Left ventricle myocardium inferior (tissue), 1 donor: Measurements from ENCODE around the gene MAP4K3. TPM values are rescaled to one million over a fixed set of nuclear protein-coding genes. Genes with fewer than 3 reads are reported as not detected.

Experiments used
- DNase-seq: peaks from one replicate; pipeline ENCODE4 v3.0.0-alpha.2; 2020
- H3K27ac ChIP-seq: fragments of 200-600 bp; replicated peaks from 2 replicates; pipeline ENCODE4 v1.8.0; 2021
- H3K27me3 ChIP-seq: fragments of 200-600 bp; 2 replicates; pipeline ENCODE4 v1.8.0; 2021; ENCODE audit warnings: low read depth
- H3K36me3 ChIP-seq: fragments of 200-600 bp; 2 replicates; pipeline ENCODE4 v1.8.0; 2021
- H3K4me1 ChIP-seq: fragments of 200-600 bp; 2 replicates; pipeline ENCODE4 v1.8.0; 2021
- H3K4me3 ChIP-seq: fragments of 200-600 bp; 2 replicates; pipeline ENCODE4 v1.8.0; 2021; ENCODE audit warnings: mild to moderate bottlenecking, moderate library complexity
- H3K9me3 ChIP-seq: fragments of 200-600 bp; replicated peaks from 2 replicates; pipeline ENCODE4 v1.8.0; 2021
- intact Hi-C: fragments of 100-400 bp; cut with micrococcal nuclease; formaldehyde crosslinking; loops from one replicate; pipeline ENCODE4 v1.11.0; 2022
- total RNA-seq: library from RNA; stranded (reverse); fragmentation: NEBNext Ultra II Directional; extraction: Animal tissue kit (Norgen Biotek cat#: 25700); gene quantifications from one replicate; pipeline ENCODE4 v1.2.1, GENCODE V29; 2021
- TF ChIP-seq, protein P1 (sequence below): fragments of 200-600 bp; IDR thresholded peaks from 2 replicates; pipeline ENCODE4 v1.8.0; 2021; ENCODE audit warnings: antibody characterized with exemption, mild to moderate bottlenecking, borderline replicate concordance
- donor health status: DM: no; HTN: yes; CAD: no; lungs with severe emphysema.

Gene MAP4K3
- total RNA-seq, 1 donor from 2014 or later, result 37.1 TPM

DNA sequence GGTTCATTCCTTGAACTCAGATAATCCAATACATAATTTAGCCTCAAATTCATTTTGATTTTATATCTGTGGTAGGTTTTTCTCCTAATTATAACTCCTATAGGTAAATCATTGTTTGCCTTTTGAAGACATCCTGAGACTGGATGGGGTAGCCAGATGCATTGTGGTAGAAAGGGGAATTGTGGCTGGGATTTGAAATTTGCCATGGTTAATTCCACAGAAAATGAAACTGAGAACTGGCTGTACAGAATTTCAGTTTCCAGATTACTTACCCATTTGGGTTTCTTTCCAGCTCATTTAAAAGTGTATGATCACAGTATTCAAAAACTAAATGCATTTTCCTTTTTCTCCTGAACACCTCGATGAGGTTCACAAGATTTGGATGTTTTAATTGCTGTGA, 211.5 kb downstream of the MAP4K3 start:
- H3K4me1 ChIP-seq, result peaks cover 25% of the 10 kb centered on the region
- no peak overlapping the region for H3K4me3 ChIP-seq
- no peak for DNase-seq
- no peaks in the 10 kb centered on the region for H3K27me3 ChIP-seq
- TF ChIP-seq, protein P1, sequence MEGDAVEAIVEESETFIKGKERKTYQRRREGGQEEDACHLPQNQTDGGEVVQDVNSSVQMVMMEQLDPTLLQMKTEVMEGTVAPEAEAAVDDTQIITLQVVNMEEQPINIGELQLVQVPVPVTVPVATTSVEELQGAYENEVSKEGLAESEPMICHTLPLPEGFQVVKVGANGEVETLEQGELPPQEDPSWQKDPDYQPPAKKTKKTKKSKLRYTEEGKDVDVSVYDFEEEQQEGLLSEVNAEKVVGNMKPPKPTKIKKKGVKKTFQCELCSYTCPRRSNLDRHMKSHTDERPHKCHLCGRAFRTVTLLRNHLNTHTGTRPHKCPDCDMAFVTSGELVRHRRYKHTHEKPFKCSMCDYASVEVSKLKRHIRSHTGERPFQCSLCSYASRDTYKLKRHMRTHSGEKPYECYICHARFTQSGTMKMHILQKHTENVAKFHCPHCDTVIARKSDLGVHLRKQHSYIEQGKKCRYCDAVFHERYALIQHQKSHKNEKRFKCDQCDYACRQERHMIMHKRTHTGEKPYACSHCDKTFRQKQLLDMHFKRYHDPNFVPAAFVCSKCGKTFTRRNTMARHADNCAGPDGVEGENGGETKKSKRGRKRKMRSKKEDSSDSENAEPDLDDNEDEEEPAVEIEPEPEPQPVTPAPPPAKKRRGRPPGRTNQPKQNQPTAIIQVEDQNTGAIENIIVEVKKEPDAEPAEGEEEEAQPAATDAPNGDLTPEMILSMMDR, result no peak
- intact Hi-C loops, result loop anchor here (10.0 kb wide), 1 partner anchor 111 kb away; no protein-coding TSS in a partner anchor
- no peaks in the 10 kb centered on the region for H3K9me3 ChIP-seq
- H3K36me3 ChIP-seq, result no peaks in the 10 kb centered on the region
- no peak overlapping the region for H3K27ac ChIP-seq

DNA sequence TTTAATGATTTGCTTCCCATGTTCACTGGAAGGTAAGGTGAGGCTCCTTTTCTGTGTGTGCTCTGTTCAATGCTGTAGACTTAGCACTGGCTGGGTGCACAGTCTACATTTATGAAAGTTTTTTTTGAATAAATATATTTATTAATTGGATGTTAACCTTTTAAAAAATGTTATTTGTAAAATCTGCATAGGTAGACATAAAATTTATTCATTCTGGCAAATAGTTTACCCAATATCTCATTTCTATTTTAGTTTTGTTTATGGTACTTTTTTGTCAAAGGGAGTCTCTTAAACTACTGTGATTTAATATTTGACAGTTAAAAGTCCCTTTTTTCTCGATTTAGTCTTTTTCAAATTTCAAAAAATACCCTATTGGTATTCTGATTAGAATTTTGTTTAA, 213.2 kb downstream of the MAP4K3 start:
- Histone ChIP-seq H3K27me3 (no peaks in the 10 kb centered on the region), H3K27ac (no peak overlapping the region), H3K4me1 (peaks cover 11% of the 10 kb centered on the region), H3K4me3 (no peak overlapping the region), H3K9me3 (no peaks in the 10 kb centered on the region), H3K36me3 (no peaks in the 10 kb centered on the region)
- TF ChIP-seq, protein P1, result no peak
- no peak for DNase-seq
- intact Hi-C loops, result loop anchor here (10.0 kb wide), 1 partner anchor 109 kb away; no protein-coding TSS in a partner anchor

DNA sequence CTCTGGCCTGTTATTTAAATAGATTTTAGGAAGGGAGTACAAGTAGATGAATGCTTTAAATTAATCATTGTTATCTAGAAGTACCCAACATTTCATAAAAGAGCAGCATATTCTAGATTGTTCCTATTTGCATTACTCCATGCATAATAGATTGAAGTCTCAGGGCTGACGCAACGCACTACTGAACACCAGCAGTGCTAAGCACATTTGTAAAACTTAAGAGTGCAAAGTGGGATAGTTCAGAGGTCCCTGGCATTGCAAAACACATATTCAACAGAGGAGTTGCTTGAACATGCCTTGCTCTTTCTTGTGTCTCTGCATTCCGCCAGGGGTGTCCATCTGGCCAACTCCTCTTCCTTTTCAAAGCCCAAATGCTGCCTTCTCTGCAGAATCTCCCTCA, 215.6 kb downstream of the MAP4K3 start:
- DNase-seq, result no peak
- no peak overlapping the region for H3K4me3 ChIP-seq
- H3K4me1 ChIP-seq, result no peaks in the 10 kb centered on the region
- H3K36me3 ChIP-seq, result no peaks in the 10 kb centered on the region
- TF ChIP-seq, protein P1, result no peak
- H3K9me3 ChIP-seq, result no peaks in the 10 kb centered on the region
- intact Hi-C loops, result loop anchor here (10.0 kb wide), 1 partner anchor 107 kb away; no protein-coding TSS in a partner anchor
- H3K27me3 ChIP-seq, result no peaks in the 10 kb centered on the region
- no peak overlapping the region for H3K27ac ChIP-seq

DNA sequence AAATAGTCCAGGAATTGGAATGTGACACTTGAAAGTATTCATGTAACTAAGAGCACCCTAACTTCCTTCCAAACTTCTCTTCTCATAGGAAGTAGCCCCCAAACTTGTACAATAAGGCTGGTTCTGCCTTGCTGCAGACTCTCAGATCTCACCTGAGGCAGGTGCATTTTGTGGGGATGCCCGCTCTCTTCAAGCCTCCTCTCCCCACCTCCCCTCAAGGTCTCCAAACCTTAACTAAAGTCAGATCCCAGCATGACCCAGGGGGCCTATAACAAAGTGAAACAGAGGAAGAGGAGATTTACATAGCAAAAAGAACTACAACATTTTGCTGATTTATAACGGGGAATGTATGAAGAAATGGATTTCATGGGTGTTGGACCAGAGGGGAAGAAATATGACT, 216.9 kb downstream of the MAP4K3 start:
- DNase-seq, result no peak
- Histone ChIP-seq H3K4me3 (no peak overlapping the region), H3K36me3 (no peaks in the 10 kb centered on the region), H3K27ac (no peak overlapping the region), H3K4me1 (no peaks in the 10 kb centered on the region), H3K27me3 (no peaks in the 10 kb centered on the region), H3K9me3 (no peaks in the 10 kb centered on the region)
- intact Hi-C loops, result loop anchor here (10.0 kb wide), 1 partner anchor 105 kb away; no protein-coding TSS in a partner anchor
- TF ChIP-seq, protein P1, result no peak

DNA sequence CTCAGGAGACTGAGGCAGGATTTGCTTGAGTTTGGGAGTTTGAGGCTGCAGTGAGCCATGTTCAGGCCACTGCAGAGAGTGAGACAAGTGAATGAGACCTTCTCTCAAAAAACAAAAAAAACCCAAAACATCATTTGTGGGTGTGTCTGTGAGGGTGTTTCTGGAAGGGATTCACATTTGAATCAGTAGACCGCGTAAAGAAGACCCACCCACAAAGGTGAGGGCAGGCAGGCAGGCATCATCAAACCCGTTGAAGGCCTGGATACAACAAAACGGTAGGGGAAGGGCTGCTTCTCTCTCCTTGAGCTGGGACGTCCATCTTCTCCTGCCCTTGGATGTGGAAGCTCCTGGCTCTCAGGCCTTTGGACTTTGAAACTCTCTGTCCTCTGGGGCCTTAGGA, 218.7 kb downstream of the MAP4K3 start:
- Histone ChIP-seq H3K4me1 (no peaks in the 10 kb centered on the region), H3K9me3 (no peaks in the 10 kb centered on the region), H3K36me3 (no peaks in the 10 kb centered on the region), H3K27me3 (no peaks in the 10 kb centered on the region), H3K4me3 (no peak overlapping the region), H3K27ac (no peak overlapping the region)
- TF ChIP-seq, protein P1, result no peak
- intact Hi-C loops, result no loop called here
- no peak for DNase-seq

DNA sequence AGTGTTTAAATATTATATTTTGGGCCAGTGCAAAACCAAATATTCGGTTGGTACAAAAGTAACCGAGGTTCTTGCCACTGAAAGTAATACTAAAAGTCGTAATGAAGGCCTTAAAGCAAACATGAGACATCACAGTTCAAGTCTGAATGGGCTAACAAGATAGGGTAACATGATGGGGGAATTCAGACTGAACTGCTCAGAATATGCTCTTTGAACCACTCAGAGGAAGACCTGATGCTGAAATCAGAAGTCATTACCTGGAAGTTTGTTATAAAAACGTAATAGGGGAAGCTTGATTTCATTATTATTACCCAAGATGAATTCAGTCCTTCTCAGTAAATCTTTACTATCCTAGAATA, 219.9 kb downstream of the MAP4K3 start:
- H3K9me3 ChIP-seq, result no peaks in the 10 kb centered on the region
- TF ChIP-seq, protein P1, result no peak
- no peak overlapping the region for H3K4me3 ChIP-seq
- no peak for DNase-seq
- no peaks in the 10 kb centered on the region for H3K4me1 ChIP-seq
- H3K36me3 ChIP-seq, result no peaks in the 10 kb centered on the region
- intact Hi-C loops, result no loop called here
- H3K27ac ChIP-seq, result no peak overlapping the region
- H3K27me3 ChIP-seq, result no peaks in the 10 kb centered on the region
